Measurements from ENCODE around the gene PLD1.

The PLD1 gene

GRCh38 chr3:171813278-171813896 lies 3.1 kb upstream of the PLD1 start:
- no peak for DNase-seq

GRCh38 chr3:171812811-171813210 lies 2.5 kb upstream of the PLD1 start:
- no peak for DNase-seq

- no peak for DNase-seq
Observed at GRCh38 chr3:171811913-171812335, 1.6 kb upstream of the PLD1 start.

- no peak for DNase-seq
Observed at GRCh38 chr3:171811295-171811912, 1.1 kb upstream of the PLD1 start.

- no peak for DNase-seq
Observed at GRCh38 chr3:171810629-171811294, 479 bp upstream of the PLD1 start.

- peak; percentile 60 for DNase-seq
Observed at GRCh38 chr3:171809611-171809860, 747 bp downstream of the PLD1 start.

GRCh38 chr3:171807806-171808205 lies 2.5 kb downstream of the PLD1 start:
- no peak for DNase-seq

- DNase-seq: no peak
Observed at GRCh38 chr3:171807129-171807675, 3.1 kb downstream of the PLD1 start.

- DNase-seq: no peak
Observed at GRCh38 chr3:171806200-171807128, 3.8 kb downstream of the PLD1 start.

GRCh38 chr3:171805687-171806086 lies 4.6 kb downstream of the PLD1 start:
- DNase-seq: no peak

GRCh38 chr3:171804618-171805389 lies 5.5 kb downstream of the PLD1 start:
- no peak for DNase-seq

- DNase-seq: no peak
Observed at GRCh38 chr3:171803044-171803443, 7.2 kb downstream of the PLD1 start.

GRCh38 chr3:171802590-171802956 lies 7.7 kb downstream of the PLD1 start:
- no peak for DNase-seq

GRCh38 chr3:171801738-171802589 lies 8.3 kb downstream of the PLD1 start:
- no peak for DNase-seq

- DNase-seq: no peak
Observed at GRCh38 chr3:171799501-171799900, 10.8 kb downstream of the PLD1 start.

- no peak for DNase-seq
Observed at GRCh38 chr3:171797873-171798272, 12.4 kb downstream of the PLD1 start.

- no peak for DNase-seq
Observed at GRCh38 chr3:171797265-171797679, 13.0 kb downstream of the PLD1 start.

GRCh38 chr3:171796625-171797264 lies 13.5 kb downstream of the PLD1 start:
- DNase-seq: no peak

GRCh38 chr3:171792531-171792930 lies 17.8 kb downstream of the PLD1 start:
- no peak for DNase-seq

- no peak for DNase-seq
Observed at GRCh38 chr3:171791692-171792076, 18.6 kb downstream of the PLD1 start.

Data from NCI-H510A treated with DMSO at 0.1 percent for 48 hours (cell line).